HG02759 (cell line): ENCODE results near the gene ST8SIA2.
"Not testable (repeated sequence)": the region's sequence is repeated elsewhere in the genome, so short reads cannot be mapped to it uniquely, and the experiment has no call there.

Source experiments
- ATAC-seq: cut with Tn5 transposase; IDR thresholded peaks from one replicate; pipeline ENCODE4 v1.9.1; 2021; ENCODE audit warnings: mild to moderate bottlenecking, moderate library complexity; ENCODE audit not compliant: unreplicated experiment

ST8SIA2 gene

DNA sequence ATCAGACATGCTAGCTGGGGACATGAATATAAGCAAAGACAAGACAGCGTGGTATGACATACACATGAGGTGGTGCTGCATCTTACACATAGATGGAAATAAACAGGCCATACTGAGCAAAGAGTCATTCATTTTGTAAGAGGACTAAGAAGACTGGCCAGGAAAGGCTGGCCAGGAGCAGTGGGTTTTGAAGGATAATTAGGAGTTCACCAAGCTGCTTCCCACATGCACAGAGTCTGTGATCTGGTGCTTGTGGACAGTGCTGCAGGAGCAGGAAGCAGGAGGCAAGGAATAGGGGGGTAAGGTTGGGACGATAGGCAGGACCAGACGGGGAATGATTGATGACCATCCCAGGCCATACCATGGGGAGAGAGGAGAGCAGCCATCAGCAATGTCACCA, 41.5 kb downstream of the ST8SIA2 start:
- no peak for ATAC-seq

DNA sequence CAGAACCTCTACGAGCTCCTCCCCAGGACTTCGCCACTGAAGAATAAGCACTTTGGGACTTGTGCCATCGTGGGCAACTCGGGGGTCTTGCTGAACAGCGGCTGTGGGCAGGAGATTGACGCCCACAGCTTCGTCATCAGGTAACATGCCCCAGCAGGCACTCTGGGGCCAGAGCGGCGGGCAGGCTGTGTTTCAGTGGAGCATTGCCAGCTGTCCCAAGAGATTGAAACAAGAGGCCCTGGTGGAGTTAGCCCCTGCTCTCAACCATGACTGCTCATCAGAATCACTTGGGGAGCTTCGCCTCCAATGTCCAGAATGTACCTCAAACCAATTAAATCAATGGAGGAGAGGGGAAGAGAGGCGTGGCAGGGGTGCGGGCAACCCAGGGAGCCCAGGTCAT, 44.8 kb downstream of the ST8SIA2 start:
- ATAC-seq, result no peak

DNA sequence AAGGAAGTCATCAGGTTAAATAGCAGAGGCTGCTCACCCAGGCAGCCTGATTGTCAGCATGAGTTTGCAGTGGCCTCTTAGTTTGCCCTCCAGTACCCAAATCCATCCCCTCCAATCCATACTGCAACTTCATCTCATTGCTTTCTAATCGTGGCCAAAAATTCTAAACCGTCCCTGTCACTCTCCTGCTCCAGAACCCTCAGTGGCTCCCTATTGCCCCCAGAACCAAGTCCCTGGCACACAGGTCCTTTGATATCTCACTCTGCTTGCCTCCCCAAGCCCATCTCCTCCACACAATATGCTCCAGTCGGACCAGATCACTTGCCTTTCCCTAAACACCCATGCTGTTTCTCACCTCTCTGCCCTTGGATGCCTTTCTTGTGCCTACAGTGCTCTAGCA, 49.7 kb downstream of the ST8SIA2 start:
- no peak for ATAC-seq

DNA sequence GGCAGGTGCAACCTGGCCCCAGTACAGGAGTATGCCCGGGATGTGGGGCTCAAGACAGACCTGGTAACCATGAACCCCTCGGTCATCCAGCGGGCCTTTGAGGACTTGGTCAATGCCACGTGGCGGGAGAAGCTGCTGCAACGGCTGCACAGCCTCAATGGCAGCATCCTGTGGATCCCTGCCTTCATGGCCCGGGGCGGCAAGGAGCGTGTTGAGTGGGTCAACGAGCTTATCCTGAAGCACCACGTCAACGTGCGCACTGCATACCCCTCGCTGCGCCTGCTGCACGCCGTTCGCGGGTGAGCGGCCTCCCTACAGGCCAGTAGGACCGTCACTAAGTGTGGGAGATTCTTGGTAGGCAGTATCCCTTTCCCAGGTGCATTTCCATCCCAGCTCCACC, 51.0 kb downstream of the ST8SIA2 start:
- ATAC-seq, result no peak

DNA sequence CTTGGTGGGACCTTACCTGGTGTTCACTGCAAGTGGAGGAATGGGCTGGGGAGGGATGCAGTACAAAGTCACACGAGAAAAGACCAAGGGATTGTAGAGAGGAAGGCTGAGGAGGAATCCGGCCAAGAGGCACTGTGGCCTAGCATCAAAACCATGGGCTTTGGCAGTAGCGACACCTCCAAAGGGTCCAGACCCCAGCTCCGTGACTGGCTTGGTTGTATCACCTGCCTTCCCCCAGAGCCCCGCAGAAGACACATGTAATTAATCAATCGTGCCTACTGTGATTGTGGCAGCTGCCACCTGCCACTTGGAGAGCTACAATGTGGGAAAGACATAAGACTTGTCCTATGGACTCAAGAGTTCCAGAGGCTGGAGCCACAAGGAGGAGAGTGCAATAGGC, 54.7 kb downstream of the ST8SIA2 start:
- ATAC-seq, result no peak

DNA sequence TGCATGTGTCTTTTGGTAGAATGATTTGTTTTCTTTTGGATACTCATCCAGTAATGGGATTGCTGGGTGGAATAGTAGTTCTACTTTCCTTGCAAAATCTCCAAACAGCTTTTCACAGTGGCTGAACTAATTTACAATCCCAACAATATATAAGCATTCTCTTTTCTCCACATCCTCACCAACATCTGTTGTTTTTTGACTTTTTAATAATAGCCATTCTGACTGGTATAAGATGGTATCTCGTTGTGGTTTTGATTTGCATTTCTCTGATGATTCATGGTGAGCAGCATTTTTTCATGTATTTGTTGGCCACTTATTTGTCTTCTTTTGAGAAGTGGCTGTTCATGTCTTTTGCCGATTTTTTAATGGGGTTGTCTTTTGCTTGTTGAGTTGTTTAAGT, 55.8 kb downstream of the ST8SIA2 start:
- ATAC-seq, result no peak

DNA sequence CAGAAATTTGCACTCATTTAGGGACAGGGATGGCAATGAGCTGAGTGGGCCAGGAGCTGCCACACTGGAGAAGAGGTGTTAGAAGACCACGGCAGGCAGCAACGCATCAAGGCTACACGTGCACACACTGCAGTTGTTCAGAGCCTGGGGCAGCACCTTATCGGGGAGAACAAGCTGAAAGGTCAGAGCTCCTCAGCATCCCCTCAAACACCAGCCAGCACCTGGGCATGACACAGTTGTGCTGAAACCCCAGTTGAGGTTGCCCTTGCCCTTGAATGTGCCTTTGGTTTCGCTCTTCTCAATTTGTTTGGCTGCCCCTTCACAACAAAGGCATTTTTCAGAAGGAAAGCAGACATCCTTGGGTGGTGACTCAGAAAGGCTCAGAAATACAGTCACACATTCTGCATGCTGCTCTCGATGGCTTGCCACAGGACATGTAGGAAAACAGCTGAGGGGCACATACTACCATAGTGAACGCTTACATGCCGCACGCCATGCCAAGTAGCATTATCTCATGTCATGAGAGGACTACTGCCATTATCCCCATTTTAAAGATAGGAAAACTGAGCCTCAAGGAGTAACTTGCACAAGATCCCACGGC, 57.6 kb downstream of the ST8SIA2 start:
- ATAC-seq, result no peak

DNA sequence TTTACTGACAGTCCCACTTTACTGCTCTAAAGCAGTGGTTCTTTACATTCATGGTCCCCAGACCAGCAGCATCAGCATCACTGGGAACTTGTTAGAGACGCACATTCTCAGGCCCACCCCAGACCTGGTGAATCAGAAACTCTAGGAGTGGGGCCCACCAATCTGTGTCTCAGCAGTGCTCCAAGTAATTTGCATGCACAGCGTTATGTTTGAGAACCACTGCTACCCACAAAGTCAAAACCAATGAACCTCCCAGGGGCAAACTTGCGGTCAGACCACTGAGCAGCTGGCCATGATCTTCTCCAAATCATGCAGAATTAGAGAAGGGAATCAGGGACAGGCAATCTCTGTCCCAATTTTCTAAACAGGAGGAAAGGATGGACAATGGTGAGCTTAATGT, 58.5 kb downstream of the ST8SIA2 start:
- ATAC-seq, result no peak

DNA sequence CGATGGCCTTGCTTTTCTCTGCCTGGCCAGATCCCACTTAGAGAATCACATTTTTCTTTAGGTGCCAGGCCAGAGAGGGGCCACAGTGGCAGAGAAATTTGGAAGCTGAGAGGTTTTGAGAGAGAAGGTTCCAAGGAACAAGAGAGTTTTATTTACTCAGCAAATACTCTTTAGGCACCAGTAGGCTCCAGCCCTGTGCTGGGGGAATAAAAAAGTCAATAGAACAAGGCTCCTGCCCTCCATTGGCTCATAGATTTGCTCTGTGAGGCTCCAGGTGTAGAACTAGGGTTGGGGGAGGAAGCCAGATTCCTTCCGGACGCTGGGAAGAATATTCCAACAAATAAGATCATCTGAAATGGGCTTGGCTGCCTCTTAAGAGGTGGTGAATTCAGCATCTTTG, 59.9 kb downstream of the ST8SIA2 start:
- no peak for ATAC-seq

DNA sequence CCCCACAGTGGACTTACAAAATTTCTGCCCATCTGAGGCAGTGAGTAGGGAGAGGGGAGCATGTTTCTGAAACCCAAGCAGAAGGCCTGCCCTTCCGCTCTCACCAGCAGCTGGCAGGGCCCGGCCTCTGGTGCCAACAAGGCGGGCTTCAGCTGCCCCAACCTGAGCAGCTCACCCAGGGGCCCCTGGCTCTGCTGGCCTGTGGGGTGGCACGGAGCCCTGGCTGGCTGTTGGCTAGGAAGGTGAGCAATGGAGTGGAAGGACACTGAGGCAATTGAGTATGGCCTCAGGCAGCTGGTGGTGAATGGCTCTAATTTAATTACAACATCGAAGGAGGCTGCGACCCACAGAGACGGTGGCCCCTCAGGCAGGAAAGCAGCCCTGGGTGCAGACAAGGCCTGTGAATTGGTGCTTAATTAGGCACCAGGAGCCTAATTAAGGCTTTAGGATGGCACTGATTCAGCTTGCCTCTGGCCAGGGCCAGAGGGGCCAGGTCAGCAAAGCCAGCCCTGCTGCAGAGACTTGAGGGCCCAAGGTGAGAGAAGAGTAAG, 60.9 kb downstream of the ST8SIA2 start:
- ATAC-seq, result no peak

DNA sequence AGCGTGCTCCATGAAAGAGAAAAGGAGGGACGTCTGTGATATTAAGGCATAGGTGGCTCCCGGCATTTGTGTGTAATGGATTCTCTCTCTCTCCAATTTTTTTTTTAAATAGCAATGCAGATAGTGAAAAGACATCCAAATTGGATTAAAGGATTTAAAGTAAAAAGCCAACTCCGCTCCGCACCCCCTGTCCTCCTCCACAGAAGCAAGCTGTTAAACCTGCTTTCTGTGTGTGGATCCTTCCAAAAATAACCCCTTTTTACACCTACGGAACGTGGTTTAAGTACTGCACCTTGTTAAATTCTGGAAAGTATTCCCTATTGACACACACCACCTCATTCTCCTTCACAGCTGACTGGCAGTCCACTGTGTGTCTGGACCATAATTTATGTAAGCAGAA, 61.6 kb downstream of the ST8SIA2 start:
- no peak for ATAC-seq

DNA sequence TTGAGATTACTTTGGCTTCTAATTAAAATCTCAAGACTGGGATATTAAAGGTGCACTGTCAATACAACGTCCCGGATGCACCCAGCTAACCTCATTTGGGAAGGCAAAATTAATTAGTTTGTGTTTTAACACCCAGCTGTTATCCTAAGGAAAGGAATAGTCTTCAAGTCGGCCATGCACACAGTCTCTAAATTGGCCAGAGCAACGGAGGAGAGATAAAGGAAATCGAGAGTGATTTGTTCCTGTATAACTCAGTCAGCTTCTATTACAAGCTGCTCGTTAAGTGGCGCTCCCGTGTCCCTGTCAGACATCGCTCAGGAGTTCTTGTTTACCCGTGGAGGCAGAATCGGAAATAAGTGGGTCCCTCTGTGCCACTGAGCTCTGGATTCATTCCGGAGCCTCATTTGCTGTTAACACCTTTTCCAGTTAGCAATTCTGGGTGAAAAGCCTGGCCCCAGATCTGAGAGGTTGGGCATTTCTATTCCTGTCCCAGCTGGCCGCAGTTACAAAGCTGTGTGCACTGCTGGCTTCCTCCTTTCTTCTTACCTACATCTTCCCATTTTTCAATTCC, 63.9 kb downstream of the ST8SIA2 start:
- ATAC-seq, result no peak

DNA sequence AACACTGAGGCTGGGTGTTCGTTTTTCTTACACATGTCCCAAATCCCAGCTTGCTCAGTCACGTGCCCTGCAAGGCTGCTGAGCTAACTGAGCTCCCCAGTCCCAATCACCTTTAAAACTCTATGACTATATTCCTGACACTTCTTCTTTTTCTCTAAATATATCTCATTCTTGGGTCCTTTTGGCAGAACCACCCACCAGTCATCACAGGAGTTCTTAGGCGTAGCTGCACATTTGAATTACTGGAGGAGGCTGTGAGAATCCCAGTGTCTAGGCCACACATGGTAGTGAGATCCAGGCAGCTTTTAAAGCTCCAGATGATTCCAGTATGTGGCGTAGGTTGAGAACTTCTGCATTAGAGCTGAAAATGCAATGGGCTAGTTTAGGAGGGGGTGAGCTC, 66.3 kb downstream of the ST8SIA2 start:
- no peak for ATAC-seq

DNA sequence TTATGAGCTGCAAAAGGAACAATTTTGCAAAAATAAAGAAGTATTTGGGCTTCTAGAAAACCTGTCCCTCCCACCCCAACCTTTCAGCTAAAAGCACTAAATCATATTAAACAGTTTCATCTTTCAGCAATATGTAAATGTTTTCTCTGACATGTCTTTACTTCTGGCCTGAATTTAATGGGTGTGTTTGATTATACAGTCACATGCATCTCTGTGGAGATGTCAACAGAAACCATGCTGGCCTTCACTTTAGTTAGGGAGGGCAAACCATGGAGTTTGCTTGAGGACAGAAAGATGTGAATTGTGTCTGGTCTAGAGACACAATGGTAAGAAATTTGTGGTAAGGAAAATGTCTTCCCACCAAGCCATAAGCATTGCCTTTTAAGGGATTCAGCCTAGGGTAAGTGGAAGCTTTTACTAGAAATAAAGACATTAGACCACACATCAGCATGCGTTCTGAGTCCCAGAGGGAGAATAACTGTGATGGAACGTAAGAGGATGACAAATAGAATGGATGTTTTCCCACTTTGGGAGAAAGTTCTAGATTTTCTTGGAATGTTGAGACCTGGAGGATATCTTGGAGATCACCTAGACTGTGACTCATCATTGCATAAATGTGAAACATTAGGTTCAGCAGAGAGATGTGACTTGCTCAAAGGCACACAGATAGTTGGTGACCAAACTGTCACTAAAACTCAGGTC, 68.9 kb downstream of the ST8SIA2 start:
- no peak for ATAC-seq

DNA sequence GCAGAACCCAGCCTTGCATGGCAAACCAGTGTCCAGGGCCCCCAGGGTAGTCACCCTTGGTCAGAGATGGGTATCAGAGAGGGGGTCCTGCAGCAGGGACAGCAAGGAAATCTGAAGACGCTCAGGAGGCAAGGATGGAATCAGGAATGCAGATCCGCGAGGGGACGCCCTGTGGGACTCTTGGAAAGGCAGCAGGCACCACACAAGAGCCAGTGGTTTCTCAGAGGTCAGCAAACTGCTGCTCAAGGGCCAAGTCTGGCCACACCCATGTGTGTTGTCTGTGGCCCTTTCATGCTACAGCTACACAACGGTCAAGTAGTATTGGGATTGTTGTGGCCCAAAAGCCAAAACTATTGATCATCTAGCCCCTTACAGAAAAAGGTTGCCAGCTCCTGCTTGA, 69.7 kb downstream of the ST8SIA2 start:
- no peak for ATAC-seq

DNA sequence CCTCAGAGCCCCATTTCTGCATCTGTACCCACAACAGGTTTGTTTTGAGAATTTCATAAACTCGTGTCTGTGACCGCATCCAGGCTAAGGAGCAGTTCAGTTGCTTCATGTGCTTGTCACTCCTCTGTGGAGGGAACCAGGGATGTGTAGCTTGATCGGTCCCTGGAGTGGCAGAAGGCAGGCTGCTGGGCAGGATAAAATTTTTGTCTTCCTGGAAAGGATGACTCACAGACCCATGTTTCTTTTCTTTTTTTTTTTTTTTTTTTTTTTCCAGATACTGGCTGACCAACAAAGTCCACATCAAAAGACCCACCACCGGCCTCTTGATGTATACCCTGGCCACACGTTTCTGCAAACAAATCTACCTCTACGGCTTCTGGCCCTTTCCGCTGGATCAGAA, 70.1 kb downstream of the ST8SIA2 start:
- ATAC-seq, result no peak

DNA sequence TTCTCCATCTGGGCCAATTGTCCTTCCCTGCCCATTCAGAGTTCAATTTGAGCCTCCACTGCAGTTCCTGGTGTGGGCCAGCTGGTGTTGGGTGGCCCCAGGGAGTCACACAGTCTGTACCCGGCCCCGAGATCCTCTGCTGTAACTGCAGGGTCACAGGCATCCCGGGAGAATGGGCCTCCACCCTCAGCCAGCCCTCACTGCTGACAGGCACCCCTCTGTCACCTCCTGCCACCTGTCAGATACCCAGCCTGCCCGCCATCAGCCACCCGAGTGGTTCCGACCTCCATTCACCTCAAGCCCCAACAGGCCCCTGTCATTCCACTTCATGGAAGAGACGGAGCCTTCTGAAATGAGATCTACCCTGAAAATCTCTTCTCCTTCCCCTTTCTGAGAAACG, 73.2 kb downstream of the ST8SIA2 start:
- no peak for ATAC-seq

DNA sequence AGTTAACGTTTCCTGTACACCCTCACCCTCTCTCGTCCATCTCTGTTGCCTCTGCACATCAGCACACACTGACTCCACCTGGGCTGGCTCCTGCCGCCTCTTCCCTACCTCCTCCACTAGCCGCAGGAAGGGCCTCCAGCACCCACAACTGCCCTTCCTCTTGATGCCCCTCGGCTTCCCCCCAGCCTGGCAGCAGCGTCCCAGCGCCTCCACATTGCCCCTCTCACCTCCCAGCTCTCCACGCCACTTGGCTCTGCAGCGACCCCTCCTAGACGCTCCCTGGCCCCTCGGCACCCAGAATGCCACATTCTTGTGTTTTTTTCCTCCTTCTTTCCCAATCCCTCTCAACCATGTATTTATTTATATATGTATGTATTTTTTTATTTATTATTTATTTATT, 73.6 kb downstream of the ST8SIA2 start:
- no peak for ATAC-seq

DNA sequence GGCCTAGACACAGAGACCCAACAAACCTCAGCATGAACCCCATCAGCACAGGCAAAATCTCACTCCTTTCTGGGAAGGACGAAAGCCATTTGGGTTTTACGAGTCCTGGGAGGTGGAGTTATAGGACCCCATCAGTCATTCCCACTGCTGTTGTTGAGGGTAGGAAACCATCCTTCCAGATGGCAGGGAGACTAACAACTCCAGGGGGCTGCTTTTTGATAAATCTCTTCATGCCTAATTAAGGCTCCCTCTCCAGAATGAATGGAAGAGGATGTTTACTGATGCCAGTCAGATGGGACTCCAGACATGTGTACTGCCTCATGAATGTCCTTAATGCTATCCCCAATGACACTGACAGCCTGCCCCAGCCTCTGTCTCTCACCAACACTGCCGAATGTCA, 75.3 kb downstream of the ST8SIA2 start:
- no peak for ATAC-seq

DNA sequence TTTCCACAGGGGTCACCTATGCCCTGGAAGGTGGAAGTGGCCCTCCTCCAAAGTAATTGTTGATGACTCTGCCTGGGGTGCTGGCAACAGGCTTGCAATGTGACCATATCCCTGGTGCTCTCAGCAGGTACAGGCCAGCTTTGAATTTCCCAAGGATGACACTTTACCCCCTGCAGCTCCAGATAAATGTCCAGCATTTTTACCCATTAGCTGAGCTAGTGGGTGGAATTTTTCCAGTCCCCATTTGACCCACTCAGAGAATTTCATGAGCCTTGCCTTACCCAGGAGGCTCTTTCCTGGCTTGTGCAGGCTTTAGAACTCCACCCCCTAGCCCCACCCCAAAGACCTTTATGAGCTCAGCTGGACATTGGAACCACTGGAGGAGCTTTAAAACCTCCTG, 77.6 kb downstream of the ST8SIA2 start:
- no peak for ATAC-seq

DNA sequence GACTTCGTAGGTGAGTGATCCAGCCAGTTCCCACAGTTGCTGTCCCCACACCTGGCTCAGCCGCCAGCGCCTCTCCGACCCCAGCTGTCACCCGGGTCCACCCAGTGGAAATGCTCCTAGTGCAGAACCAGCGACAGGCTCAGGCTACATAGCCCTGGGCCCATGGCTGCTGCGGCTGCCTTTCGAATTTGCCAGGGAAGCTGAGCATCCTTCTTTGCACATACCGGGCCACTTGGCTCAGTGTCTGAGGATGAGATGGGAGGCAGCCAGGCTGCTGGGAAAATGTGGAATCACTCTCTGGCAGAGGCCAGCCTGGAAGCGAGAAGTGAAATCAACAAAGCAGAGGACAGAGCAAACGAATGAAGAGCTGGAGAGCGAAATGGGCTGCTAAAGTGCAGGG, 80.1 kb downstream of the ST8SIA2 start:
- ATAC-seq, result no peak

DNA sequence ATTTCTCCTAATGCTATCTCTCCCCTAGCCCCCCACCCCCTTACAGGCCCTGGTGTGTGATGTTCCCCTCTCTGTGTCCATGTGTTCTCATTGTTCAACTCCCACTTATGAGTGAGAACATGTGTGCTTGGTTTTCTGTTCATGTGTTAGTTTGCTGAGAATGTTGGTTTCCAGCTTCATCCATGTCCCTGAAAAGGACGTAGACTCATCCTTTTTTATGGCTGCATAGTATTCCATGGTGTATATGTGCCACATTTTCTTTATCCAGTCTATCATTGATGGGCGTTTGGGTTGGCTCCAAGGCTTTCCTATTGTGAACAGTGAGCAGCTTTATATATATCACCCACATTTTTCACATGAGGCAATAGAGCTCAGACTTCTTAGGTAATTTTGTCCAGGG, 86.0 kb downstream of the ST8SIA2 start:
- not testable (repeated sequence) for ATAC-seq
